PC-3 (cell line): ENCODE results near the gene EHBP1. TPM values are rescaled to one million over a fixed set of nuclear protein-coding genes. Genes with fewer than 3 reads are reported as not detected.

Source experiments
- ATAC-seq: fragments of 200-7000 bp; cut with Tn5 transposase; 2 replicates; pipeline ENCODE4 v1.9.1; 2020; ENCODE audit warnings: mild to moderate bottlenecking, moderate library complexity
- BruUV-seq: library from RNA; stranded (reverse); fragments of 400-500 nt; replicated peaks from 2 replicates; lab custom pipeline; 2021; lab: Mats Ljungman, UMichigan
- CTCF ChIA-PET: fragments of 300-600 bp; sonication (Branson Sonifier 250); formaldehyde crosslinking; loops from one replicate; lab custom pipeline; 2022; ENCODE audit warnings: antibody characterized with exemption; lab: Charles Lee
- POLR2A ChIA-PET: fragments of 300-600 bp; sonication (Branson Sonifier 250); formaldehyde crosslinking; loops from one replicate; lab custom pipeline; 2022; ENCODE audit warnings: antibody characterized with exemption; ENCODE audit not compliant: unreplicated experiment; lab: Charles Lee
- DNase-seq: peaks from one replicate; pipeline ENCODE4 v3.0.0-alpha.2; 2015
- H2AFZ ChIP-seq: fragments of 300-600 bp; sonication (generic); 2 replicates; pipeline ENCODE4 v1.6.0; 2016; ENCODE audit warnings: antibody characterized with exemption, low read length
- H3F3A ChIP-seq: fragments of 300-600 bp; sonication (generic); one replicate; pipeline ENCODE4 v1.6.0; 2017; ENCODE audit warnings: antibody characterized with exemption, low read length, control low read depth, mild to moderate bottlenecking; ENCODE audit not compliant: unreplicated experiment
- H3K27ac ChIP-seq: fragments of 300-600 bp; sonication (generic); 2 replicates; pipeline ENCODE4 v1.5.1; 2016; ENCODE audit warnings: mild to moderate bottlenecking, low read length
- H3K27me3 ChIP-seq: fragments of 300-600 bp; sonication (generic); 2 replicates; pipeline ENCODE4 v1.6.1; 2016; ENCODE audit warnings: low read length, mixed read lengths
- H3K36me3 ChIP-seq: fragments of 300-600 bp; sonication (generic); 2 replicates; pipeline ENCODE4 v1.6.1; 2016; ENCODE audit warnings: low read depth, mixed run types, low read length, mixed read lengths
- H3K4me1 ChIP-seq: fragments of 300-600 bp; sonication (generic); 2 replicates; pipeline ENCODE4 v1.5.1; 2016; ENCODE audit warnings: low read length; ENCODE audit not compliant: insufficient read depth
- H3K4me2 ChIP-seq: fragments of 300-600 bp; sonication (generic); 2 replicates; pipeline ENCODE4 v1.6.0; 2016; ENCODE audit warnings: low read length
- H3K4me3 ChIP-seq: fragments of 300-600 bp; sonication (generic); 2 replicates; pipeline ENCODE4 v1.5.1; 2016; ENCODE audit warnings: mild to moderate bottlenecking, low read length, mixed read lengths
- H3K79me2 ChIP-seq: fragments of 300-600 bp; sonication (generic); 2 replicates; pipeline ENCODE4 v1.6.1; 2017; ENCODE audit warnings: low read length, mixed read lengths
- H3K9ac ChIP-seq: fragments of 300-600 bp; sonication (generic); 2 replicates; pipeline ENCODE4 v1.6.0; 2016; ENCODE audit warnings: mild to moderate bottlenecking, low read length
- H3K9me2 ChIP-seq: fragments of 300-600 bp; sonication (generic); replicated peaks from 2 replicates; pipeline ENCODE4 v1.6.1; 2016; ENCODE audit warnings: mixed run types, low read length, mixed read lengths
- H3K9me3 ChIP-seq: fragments of 300-600 bp; sonication (generic); 2 replicates; pipeline ENCODE4 v1.6.1; 2016; ENCODE audit warnings: low read length, mixed read lengths
- H4K20me1 ChIP-seq: fragments of 300-600 bp; sonication (generic); 2 replicates; pipeline ENCODE4 v1.6.1; 2016; ENCODE audit warnings: low read length, mixed read lengths
- EZH2 ChIP-seq: fragments of 300-600 bp; sonication (generic); IDR thresholded peaks from one replicate; pipeline ENCODE4 v1.6.1; 2017; ENCODE audit warnings: antibody characterized with exemption, mild to moderate bottlenecking, low read length; ENCODE audit not compliant: unreplicated experiment
- EZH2phosphoT487 ChIP-seq: fragments of 300-600 bp; sonication (generic); IDR thresholded peaks from 2 replicates; pipeline ENCODE4 v1.6.1; 2018; ENCODE audit warnings: mild to moderate bottlenecking, antibody characterized with exemption, low read length, borderline replicate concordance
- intact Hi-C: fragments of 100-400 bp; cut with micrococcal nuclease; formaldehyde crosslinking; loops from 2 replicates; pipeline ENCODE4 v1.9.0; 2023
- total RNA-seq: library from RNA; depleted of rRNA; stranded (reverse); fragments of >200 nt; gene quantifications from 2 replicates; pipeline ENCODE4 v1.2.3, GENCODE V29; 2014
- TF ChIP-seq, protein P1 (sequence below): fragments of 300-600 bp; sonication (generic); conservative IDR thresholded peaks from 2 replicates; pipeline ENCODE4 v1.5.1; 2017; ENCODE audit warnings: antibody characterized with exemption, low read depth, mild to moderate bottlenecking, low read length

The EHBP1 gene
- total RNA-seq, 1 experiment from 2014 or later, result 25.7 TPM

DNA sequence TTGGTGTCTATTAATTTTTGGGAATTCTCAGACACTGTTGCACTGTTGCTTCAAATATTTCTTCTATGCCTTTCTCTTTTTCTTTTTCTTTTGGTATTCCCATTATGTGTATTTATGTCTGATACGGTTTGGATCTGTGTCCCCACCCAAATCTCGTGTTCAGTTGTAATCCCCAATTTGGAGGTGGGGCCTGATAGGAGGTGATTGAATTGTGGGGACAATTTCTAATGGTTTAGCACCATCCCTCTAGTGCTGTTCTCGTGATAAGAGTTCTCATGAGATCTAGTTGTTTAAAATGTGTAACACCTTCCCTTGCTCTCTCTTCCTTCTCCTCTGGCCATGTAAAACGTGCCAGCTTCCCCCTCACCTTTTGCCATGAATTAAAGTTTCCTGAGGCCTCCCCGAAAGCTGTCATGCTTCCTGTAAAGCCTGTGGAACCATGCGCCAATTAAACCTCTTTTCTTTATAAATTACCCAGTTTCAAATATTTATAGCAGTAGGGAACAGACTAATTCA is 26.8 kb downstream of the EHBP1 start:
- no peaks in the 10 kb centered on the region for H3K9me2 ChIP-seq
- no peaks in the 10 kb centered on the region for H3K4me1 ChIP-seq
- CTCF ChIA-PET, result no interaction called here
- no peak overlapping the region for H3K4me2 ChIP-seq
- H3K4me3 ChIP-seq, result no peak overlapping the region
- ATAC-seq (no peak), DNase-seq (no peak)
- BruUV-seq, result no TSS peak
- no peaks in the 10 kb centered on the region for H3F3A ChIP-seq
- H2AFZ ChIP-seq, result no peak overlapping the region
- H3K9me3 ChIP-seq, result no peaks in the 10 kb centered on the region
- POLR2A ChIA-PET, result no interaction called here
- peaks cover 84% of the 10 kb centered on the region for H3K79me2 ChIP-seq
- TF ChIP-seq EZH2 (no peak), EZH2phosphoT487 (no peak)
- TF ChIP-seq, protein P1, sequence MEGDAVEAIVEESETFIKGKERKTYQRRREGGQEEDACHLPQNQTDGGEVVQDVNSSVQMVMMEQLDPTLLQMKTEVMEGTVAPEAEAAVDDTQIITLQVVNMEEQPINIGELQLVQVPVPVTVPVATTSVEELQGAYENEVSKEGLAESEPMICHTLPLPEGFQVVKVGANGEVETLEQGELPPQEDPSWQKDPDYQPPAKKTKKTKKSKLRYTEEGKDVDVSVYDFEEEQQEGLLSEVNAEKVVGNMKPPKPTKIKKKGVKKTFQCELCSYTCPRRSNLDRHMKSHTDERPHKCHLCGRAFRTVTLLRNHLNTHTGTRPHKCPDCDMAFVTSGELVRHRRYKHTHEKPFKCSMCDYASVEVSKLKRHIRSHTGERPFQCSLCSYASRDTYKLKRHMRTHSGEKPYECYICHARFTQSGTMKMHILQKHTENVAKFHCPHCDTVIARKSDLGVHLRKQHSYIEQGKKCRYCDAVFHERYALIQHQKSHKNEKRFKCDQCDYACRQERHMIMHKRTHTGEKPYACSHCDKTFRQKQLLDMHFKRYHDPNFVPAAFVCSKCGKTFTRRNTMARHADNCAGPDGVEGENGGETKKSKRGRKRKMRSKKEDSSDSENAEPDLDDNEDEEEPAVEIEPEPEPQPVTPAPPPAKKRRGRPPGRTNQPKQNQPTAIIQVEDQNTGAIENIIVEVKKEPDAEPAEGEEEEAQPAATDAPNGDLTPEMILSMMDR, result no peak
- no peaks in the 10 kb centered on the region for H3K27me3 ChIP-seq
- H4K20me1 ChIP-seq, result no peaks in the 10 kb centered on the region
- no peaks in the 10 kb centered on the region; the same call in 1 of the 2 replicates for H3K36me3 ChIP-seq
- no peak overlapping the region for H3K9ac ChIP-seq
- intact Hi-C loops, result loop anchor here (5.0 kb wide), 1 partner anchor 35 kb away; no protein-coding TSS in a partner anchor
- H3K27ac ChIP-seq, result no peak overlapping the region

DNA sequence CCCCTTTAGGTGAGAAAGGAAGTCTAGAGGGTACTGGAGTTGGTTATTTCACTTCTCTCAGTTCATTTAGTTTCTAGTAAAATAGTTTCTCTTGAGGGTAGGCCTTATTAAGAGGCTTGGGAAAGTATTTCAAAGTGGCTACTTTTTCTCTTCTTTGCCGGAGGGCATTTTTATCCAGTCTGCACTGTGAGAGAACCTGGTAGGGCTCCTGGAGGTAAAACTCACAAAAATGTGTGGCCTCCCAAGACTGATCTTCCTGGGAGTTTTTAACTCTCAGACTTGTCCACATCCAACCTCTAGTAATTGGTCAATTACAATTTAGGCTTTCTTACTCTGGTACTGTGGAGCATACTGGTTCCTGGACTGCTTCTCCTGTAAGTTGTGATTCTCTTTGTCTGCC is 28.0 kb downstream of the EHBP1 start:
- Histone ChIP-seq H4K20me1 (no peaks in the 10 kb centered on the region), H3K9me2 (no peaks in the 10 kb centered on the region), H3K27me3 (no peaks in the 10 kb centered on the region), H3K79me2 (peaks cover 86% of the 10 kb centered on the region), H2AFZ (no peak overlapping the region), H3K9ac (no peak overlapping the region), H3K4me1 (no peaks in the 10 kb centered on the region), H3K9me3 (no peaks in the 10 kb centered on the region), H3K36me3 (no peaks in the 10 kb centered on the region; the same call in 1 of the 2 replicates), H3K4me2 (no peak overlapping the region), H3K27ac (no peak overlapping the region), H3K4me3 (no peak overlapping the region), H3F3A (no peaks in the 10 kb centered on the region)
- TF ChIP-seq EZH2 (no peak), EZH2phosphoT487 (no peak)
- TF ChIP-seq, protein P1, result no peak
- BruUV-seq, result no TSS peak
- DNase-seq (no peak), ATAC-seq (no peak)
- CTCF ChIA-PET, result no interaction called here
- intact Hi-C loops, result loop anchor here (5.0 kb wide), 1 partner anchor 34 kb away; no protein-coding TSS in a partner anchor
- POLR2A ChIA-PET, result no interaction called here

DNA sequence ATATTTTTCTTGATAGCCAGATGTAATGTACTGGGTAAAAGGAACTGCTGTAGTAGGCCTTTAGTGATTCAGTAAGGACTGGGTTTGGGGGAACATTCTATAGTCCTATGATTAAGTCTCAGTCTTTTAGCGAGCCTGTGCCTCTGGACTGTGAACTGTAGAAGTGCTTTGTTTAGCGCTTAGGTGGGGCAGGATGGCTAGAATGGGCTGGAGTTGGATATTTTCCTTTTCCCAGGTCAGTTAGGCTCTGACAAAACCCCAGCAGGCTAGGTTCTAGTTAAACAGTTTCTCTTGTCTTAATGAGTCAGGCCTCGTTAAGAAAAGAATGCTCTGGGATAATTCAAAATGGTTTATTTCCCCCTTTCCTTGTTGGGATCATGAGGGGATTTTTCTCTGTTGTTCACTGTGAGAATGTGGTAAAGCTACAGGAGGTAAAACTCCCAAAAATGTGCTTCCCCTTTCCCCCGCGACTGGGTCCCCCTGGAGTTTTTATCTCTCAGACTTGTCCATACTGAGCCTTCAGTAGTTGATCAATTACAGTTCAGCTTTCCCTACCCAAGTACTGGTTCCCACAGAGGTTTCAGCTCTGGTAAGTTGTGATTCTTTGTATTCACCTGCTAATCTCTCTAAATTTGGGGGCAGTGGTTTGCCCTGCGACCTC is 31.5 kb downstream of the EHBP1 start:
- Histone ChIP-seq H2AFZ (no peak overlapping the region), H4K20me1 (peaks cover 6% of the 10 kb centered on the region; the same call in 1 of the 2 replicates), H3K4me1 (no peaks in the 10 kb centered on the region), H3K36me3 (no peaks in the 10 kb centered on the region), H3K9me2 (no peaks in the 10 kb centered on the region), H3K4me2 (no peak overlapping the region), H3K9ac (no peak overlapping the region), H3K27ac (no peak overlapping the region), H3K79me2 (peaks cover 95% of the 10 kb centered on the region), H3K27me3 (no peaks in the 10 kb centered on the region), H3K4me3 (no peak overlapping the region), H3K9me3 (no peaks in the 10 kb centered on the region), H3F3A (no peaks in the 10 kb centered on the region)
- ATAC-seq, result no peak
- no peak for TF ChIP-seq EZH2
- TF ChIP-seq EZH2phosphoT487, result no peak
- TF ChIP-seq, protein P1, result no peak
- no peak for DNase-seq
- ChIA-PET POLR2A (no interaction called here), CTCF (no interaction called here)
- no TSS peak for BruUV-seq
- intact Hi-C loops, result no loop called here
